DOHH2 (cell line): ENCODE measurements around the gene PTPN14.

Experiments
- H3F3A ChIP-seq: fragments of 200-600 bp; sonication (generic), shearing (Covaris generic); 2 replicates; pipeline ENCODE4 v1.6.0; 2016; ENCODE audit warnings: antibody characterized with exemption, mild to moderate bottlenecking; ENCODE audit not compliant: control insufficient read depth, insufficient read depth
- H3K27ac ChIP-seq: fragments of 200-600 bp; sonication (generic); 2 replicates; pipeline ENCODE4 v1.5.1; 2014; ENCODE audit warnings: low read depth, mild to moderate bottlenecking, low read length, moderate library complexity
- H3K27me3 ChIP-seq: fragments of 200-600 bp; sonication (generic); 2 replicates; pipeline ENCODE4 v1.6.1; 2014; ENCODE audit warnings: mild to moderate bottlenecking, low read length, mixed read lengths; ENCODE audit not compliant: control insufficient read depth
- H3K36me3 ChIP-seq: fragments of 200-600 bp; sonication (generic); 2 replicates; pipeline ENCODE4 v1.6.1; 2014; ENCODE audit warnings: mild to moderate bottlenecking, low read length, moderate library complexity, mixed read lengths; ENCODE audit not compliant: control insufficient read depth
- H3K4me1 ChIP-seq: fragments of 200-600 bp; sonication (generic); 2 replicates; pipeline ENCODE4 v1.6.1; 2014; ENCODE audit warnings: mild to moderate bottlenecking, low read length, mixed read lengths; ENCODE audit not compliant: control insufficient read depth
- H3K4me2 ChIP-seq: fragments of 200-600 bp; sonication (generic); 2 replicates; pipeline ENCODE4 v1.6.0; 2014; ENCODE audit warnings: mild to moderate bottlenecking, low read length, moderate library complexity
- H3K4me3 ChIP-seq: fragments of 200-600 bp; sonication (generic); 2 replicates; pipeline ENCODE4 v1.5.1; 2014; ENCODE audit warnings: mild to moderate bottlenecking, low read length, mixed read lengths
- H3K79me2 ChIP-seq: fragments of 200-600 bp; sonication (generic); 2 replicates; pipeline ENCODE4 v1.6.1; 2014; ENCODE audit warnings: mild to moderate bottlenecking, low read length, mixed read lengths; ENCODE audit not compliant: control insufficient read depth
- H3K9me2 ChIP-seq: fragments of 200-600 bp; sonication (generic); replicated peaks from 2 replicates; pipeline ENCODE4 v1.6.1; 2014; ENCODE audit warnings: mild to moderate bottlenecking, low read length, mixed read lengths; ENCODE audit not compliant: control insufficient read depth
- H3K9me3 ChIP-seq: fragments of 200-600 bp; sonication (generic); 2 replicates; pipeline ENCODE4 v1.6.1; 2014; ENCODE audit warnings: antibody characterized with exemption, low read length, mixed read lengths; ENCODE audit not compliant: control insufficient read depth, insufficient read depth
- H4K20me1 ChIP-seq: fragments of 200-600 bp; sonication (generic); 2 replicates; pipeline ENCODE4 v1.6.0; 2014; ENCODE audit warnings: low read depth, mild to moderate bottlenecking, antibody characterized with exemption, low read length, moderate library complexity; ENCODE audit not compliant: control insufficient read depth, insufficient read depth
- CTCF ChIP-seq: fragments of 200-600 bp; sonication (generic); IDR thresholded peaks from one replicate; pipeline ENCODE4 v1.5.1; 2014; ENCODE audit warnings: antibody characterized with exemption, mild to moderate bottlenecking, low read depth, low read length; ENCODE audit not compliant: poor library complexity, severe bottlenecking
- EZH2phosphoT487 ChIP-seq: fragments of 200-600 bp; sonication (generic); IDR thresholded peaks from 2 replicates; pipeline ENCODE4 v1.6.1; 2017; ENCODE audit warnings: borderline replicate concordance, mild to moderate bottlenecking, antibody characterized with exemption, low read length, moderate library complexity, mixed read lengths

Gene PTPN14

GRCh38 chr1:214515544-214516433 lies 35.6 kb downstream of the PTPN14 start:
- no peak for TF ChIP-seq EZH2phosphoT487
- TF ChIP-seq CTCF = no peak
- Histone ChIP-seq H3K79me2 (no peaks in the 10 kb centered on the region), H3K4me1 (no peaks in the 10 kb centered on the region), H4K20me1 (no peaks in the 10 kb centered on the region), H3K27ac (no peak overlapping the region), H3K4me2 (no peak overlapping the region), H3K27me3 (no peaks in the 10 kb centered on the region), H3K9me3 (no peaks in the 10 kb centered on the region), H3K4me3 (no peak overlapping the region), H3K36me3 (no peaks in the 10 kb centered on the region), H3F3A (no peaks in the 10 kb centered on the region), H3K9me2 (no peaks in the 10 kb centered on the region)

- H3K4me1 ChIP-seq = no peaks in the 10 kb centered on the region
Observed at GRCh38 chr1:214514819-214515383, 36.5 kb downstream of the PTPN14 start.

GRCh38 chr1:214514032-214514818 lies 37.2 kb downstream of the PTPN14 start:
- no peak overlapping the region for H3K27ac ChIP-seq
- no peaks in the 10 kb centered on the region for H3K9me3 ChIP-seq
- H3K79me2 ChIP-seq = no peaks in the 10 kb centered on the region
- H4K20me1 ChIP-seq = no peaks in the 10 kb centered on the region
- H3K4me3 ChIP-seq = no peak overlapping the region
- H3K9me2 ChIP-seq = no peaks in the 10 kb centered on the region
- H3K4me1 ChIP-seq = no peaks in the 10 kb centered on the region
- H3K27me3 ChIP-seq = no peaks in the 10 kb centered on the region
- TF ChIP-seq CTCF (no peak), EZH2phosphoT487 (no peak)
- no peaks in the 10 kb centered on the region for H3F3A ChIP-seq
- H3K36me3 ChIP-seq = no peaks in the 10 kb centered on the region
- H3K4me2 ChIP-seq = no peak overlapping the region

More at GRCh38 chr1:214514819-214515383, 36.5 kb downstream of the PTPN14 start:
- Histone ChIP-seq H3K79me2 (no peaks in the 10 kb centered on the region), H3K27ac (no peak overlapping the region), H3K4me3 (no peak overlapping the region), H4K20me1 (no peaks in the 10 kb centered on the region), H3K4me2 (no peak overlapping the region), H3K9me2 (no peaks in the 10 kb centered on the region), H3F3A (no peaks in the 10 kb centered on the region), H3K27me3 (no peaks in the 10 kb centered on the region), H3K9me3 (no peaks in the 10 kb centered on the region), H3K36me3 (no peaks in the 10 kb centered on the region)
- TF ChIP-seq EZH2phosphoT487 = no peak
- TF ChIP-seq CTCF = no peak
